Hematopoietic multipotent progenitor cell treated with erythropoietin and hydrocortisone succinate and interleukin-3 and kit ligand, for 4 days (in vitro differentiated cells): ENCODE measurements around the gene MGLL.
A peak's percentile ranks its signal among the peaks of the same experiment; 100 is the strongest.

Experiments used
- DNase-seq: peaks from one replicate; pipeline ENCODE4 v3.0.0-alpha.2; 2015

The MGLL gene

DNA sequence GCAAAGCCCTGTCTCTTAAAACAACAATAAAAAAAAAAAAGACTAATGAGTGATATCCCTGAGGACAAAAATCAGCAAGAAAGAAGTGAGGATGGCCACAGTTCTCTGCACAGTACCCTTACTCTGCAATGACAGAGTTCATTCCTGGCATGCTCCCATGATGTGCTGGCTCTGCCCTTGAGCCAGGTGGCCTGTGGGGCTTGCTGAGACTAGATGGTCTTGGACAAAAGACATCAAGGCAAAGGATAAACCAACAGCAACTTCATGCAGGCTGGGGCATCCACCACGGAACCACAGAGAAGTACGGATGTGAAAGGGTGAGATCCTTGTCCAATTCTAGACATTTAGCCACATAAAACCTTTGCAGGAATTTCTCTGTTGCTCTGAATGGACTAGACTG, 12.7 kb downstream of the MGLL start:
- DNase-seq: no peak

DNA sequence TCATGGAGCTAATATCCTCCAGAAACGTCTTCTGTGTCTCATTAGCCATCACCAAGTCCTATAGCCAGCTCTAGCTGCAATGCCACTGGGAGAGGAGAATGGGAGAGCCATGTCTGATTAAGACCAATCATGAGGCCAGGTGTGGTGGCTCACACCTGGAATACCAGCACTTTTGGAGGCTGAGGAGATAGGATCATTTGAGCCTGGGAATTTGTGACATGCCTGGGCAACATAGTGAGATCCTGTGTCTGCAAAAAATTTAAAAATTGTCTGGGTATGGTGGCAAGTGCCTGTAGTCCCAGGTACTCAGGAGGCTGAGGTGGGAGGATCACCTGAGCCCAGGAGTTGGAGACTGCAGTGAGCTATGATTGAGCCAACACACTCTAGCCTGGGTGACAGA, 13.1 kb downstream of the MGLL start:
- DNase-seq: no peak

DNA sequence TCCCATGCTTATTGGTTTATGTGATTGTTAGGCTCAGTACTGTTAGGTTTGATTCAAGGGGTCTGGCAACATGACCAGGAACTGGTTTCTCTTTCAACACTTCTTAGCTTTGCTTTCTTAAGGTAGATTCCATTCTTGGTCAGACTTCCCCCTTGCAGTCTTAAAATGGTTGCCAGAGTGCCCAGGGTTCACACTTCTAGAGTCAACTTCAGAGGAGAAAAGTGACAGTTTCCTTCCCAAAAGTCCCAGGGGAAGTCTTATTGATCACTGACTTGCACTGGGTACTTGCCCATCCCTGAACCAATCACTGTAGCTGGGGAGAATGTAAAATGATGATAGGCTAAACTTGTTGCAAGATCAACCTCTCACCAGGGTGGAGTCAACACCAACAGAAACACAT, 14.1 kb downstream of the MGLL start:
- DNase-seq: no peak

DNA sequence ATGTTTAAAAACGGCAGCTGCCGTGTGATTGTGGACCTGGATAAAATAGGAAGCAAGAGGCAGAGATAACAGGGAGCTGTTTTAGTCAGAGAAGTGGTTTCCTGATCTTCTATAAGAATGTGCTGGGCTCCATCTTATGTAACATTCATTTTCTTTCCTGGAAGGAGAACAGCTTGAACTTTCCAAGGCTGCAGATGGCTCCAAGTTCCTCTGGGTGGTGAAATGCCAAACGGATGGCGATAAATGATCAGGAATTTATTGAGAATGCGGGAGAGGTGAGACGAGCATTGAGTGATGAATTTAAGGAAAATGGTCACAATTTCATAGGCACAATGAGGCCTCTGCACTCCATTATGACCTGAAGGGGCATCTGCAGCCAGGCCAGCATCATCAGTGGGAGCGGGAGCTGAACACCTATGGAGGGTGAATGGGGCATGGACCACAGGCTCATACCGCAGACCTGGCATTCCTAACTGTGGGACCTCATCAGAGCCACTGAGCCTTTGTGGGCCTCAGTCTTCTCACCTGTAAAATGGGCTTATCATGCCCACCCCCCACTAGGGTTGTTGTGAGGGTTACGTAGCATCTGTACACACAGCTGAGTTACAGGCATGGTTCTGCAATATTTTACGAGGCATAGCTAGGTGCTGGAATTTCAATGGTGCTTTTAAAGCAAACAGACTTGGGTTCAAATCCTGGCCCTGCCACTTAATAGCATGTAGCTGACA, 17.1 kb downstream of the MGLL start:
- DNase-seq: no peak

DNA sequence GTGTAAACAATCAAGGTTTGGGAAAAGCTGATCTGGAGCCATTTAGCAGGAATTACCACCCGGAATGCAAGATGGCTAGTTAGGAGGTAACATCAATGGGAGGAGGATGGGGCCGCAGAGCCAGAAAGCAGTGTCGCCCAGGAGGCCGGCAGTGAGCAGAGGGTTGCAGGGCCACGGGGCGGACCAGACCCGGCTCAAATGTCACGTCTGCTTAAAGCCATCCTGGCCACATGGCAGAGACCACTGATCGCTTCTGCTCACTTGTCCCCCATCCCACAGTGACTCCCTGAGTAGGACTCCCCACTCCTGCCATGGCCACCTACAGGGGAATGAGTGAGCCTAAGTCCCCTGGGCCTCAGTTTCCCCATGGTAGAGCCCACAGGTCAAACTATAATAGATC, 18.2 kb downstream of the MGLL start:
- DNase-seq: no peak

DNA sequence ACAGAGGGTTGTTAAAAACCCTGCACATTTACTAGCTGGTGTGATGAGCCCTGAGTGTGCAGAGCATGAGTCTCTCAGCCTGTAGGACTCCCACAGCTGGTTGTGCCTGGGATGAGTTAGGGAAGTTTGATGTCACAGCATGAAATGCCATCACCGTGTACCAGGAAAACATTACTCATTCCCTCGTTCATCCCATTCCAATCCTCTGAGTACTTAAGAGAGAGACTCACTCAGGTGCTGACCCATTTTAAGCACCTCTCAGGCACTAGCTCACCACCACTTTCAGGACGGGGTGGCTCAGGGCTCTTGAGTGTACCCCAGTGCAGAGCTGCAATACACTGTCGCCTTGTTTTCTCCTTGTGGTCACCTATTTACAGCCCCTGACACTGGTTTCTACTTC, 18.7 kb downstream of the MGLL start:
- no peak for DNase-seq

DNA sequence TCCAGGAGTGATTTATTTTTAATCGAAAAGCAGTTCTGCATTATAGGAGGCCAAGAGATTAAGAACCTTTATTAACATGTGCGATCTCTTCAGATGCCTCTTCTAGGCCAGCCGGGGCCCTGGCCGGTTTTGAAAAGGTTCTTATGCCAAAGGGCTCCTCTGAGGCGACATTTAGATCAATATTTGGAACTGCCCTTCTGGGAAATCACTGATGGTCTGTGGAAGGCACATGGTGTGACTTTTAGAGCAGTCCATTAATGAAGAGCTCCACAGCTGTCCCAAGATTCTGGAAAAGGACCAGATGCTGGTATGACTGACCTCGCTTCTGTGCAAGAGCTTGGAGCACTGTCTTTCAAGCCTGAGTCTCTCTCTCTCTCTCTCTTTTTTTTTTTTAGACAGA, 19.7 kb downstream of the MGLL start:
- DNase-seq: no peak

DNA sequence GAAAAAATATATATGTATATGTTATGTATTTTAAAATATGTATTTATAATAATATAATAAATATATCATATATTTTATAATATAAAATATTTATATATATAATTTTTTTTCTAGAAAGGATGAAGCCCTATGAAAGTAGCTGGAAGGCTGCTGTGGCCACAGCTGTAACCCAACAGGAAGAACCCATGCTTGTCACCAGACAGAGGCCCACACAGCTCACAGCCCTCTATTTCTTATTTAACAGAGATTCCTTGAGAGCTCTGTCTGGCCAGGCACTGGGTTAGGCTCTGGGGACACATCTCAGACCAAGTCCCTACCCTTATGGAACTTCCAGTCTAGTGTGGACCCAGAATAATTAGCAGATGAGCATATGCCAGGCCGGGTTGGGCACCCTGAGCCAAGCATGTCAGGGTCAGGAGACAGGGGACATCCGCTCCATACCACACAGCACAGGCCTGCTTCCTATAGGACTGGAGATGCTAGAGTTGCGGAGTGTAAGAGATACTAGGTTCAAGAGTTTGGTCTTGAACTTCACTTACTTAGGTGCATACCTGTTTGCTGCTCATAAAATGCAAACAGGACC, 20.5 kb downstream of the MGLL start:
- DNase-seq: peak; percentile 59

DNA sequence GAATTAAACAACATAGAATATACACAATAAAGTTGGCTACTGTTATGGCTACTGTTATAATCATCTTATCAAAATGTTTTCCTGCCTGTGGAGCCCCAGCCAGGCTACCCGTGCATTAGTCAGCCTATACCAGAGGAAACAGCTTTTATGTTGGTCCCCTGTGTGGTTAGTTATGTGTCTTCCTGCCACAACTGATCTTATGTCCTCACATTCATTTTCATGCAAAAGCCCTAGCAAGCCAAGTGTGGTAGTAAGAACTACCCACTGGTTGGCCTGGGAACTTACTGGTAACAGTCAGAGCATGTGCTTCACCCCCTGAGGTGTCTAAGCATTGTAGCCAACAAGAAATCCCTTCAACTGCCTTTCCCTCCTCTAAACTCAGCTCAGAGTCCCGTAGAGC, 21.8 kb downstream of the MGLL start:
- DNase-seq: peak; percentile 95

DNA sequence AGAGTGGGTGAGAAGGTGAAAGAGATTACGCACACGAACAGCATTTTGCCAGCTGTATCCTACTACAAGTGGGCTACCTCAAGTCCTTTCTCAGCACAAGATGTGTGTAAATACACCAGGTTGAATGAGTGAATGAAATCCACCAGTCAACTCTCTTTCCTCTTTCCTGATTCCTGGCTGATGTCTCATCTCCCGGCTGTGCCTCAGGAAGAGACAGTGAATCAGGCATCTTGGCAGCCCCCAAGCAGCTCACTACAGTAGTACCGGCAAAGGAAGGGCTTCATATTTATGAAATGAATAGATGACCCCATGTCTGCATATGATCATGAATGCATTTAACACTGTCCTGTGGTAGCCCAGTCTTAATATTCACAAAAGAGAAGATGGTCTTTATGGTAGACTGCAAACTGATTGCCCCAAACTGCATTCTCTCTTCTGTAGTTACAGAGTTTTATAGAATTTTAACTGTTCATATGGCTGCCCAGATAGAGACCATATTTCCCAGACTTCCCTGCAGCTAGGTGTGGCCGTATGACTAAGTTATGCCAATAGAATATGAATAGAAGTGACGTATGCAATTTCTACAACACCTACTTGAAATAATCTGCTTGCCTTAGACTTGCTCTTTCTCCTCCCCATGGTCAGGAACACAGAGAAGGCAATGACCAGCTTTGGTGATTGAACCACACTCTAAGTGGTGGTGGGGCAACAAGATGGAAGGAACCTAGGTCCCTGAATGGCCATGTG, 22.7 kb downstream of the MGLL start:
- DNase-seq: no peak

DNA sequence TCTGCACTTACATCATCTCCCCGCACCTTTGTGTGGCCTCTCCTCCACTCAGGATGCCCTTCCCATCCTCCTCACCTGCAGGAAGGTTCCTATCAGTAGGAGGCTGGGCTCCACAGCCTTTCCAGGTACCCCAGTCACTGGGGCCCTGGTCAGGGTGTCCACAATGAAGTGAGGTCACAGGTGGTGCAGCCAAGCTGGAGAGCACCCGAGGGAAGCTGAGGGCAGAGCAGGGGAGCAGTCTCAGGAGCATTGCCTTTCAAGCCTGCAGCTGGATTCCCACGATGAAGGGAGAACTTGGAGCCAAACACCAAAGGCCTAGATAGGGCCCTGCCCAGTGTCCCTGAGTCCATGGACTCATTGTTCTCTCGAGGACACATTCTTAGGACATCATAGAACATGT, 23.6 kb downstream of the MGLL start:
- no peak for DNase-seq

DNA sequence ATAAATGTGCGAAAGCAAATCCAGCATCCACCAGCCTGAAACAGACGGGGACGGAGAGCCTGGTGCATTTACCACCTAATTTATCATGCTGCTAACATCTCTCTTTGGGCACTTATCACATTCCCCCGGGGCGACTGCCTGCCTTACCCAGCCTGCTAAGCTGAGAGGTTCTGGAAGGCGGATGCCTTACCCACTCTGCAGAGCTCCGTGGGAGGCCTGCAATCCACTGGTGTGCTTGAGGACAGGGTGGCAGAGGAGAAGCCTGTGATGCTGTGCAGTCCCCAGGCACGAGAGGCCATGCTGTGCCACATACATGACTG, 25.5 kb downstream of the MGLL start:
- peak; percentile 41 for DNase-seq

DNA sequence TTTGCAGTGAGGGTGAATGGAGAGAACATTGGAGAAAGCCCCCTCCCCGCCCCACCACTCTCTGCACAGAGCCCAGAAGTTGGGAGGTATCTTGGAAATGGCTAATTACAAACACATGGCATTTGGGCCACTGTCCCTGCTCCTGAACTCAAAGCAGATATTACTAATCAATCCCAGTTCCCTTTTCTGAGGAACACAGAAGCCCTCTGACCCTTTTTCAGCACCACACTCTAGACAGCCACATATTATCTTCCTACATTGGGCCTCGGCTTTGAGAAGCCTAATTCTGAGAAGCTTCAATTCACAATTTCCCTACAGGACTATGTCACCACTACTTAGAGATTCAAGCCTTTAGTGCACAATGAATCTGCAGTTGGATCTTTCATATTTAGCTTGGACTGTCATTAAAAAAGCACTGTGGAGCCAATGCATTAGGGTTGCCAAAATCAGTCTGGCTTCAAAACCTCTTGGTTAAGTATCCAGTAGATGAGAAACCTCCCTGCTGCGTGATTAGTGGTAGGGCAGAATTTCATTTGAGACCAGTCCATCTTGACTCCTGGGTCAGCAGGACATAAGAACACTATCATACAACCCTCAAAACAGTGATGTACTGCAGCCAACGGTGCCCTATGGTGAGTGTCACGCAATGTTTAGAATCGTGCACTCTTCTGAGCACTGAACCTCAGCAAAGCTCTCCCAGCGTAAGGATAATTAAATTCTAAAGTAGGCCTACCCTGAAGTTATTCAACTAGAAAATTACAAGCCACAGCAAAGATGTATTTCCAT, 26.1 kb downstream of the MGLL start:
- no peak for DNase-seq

DNA sequence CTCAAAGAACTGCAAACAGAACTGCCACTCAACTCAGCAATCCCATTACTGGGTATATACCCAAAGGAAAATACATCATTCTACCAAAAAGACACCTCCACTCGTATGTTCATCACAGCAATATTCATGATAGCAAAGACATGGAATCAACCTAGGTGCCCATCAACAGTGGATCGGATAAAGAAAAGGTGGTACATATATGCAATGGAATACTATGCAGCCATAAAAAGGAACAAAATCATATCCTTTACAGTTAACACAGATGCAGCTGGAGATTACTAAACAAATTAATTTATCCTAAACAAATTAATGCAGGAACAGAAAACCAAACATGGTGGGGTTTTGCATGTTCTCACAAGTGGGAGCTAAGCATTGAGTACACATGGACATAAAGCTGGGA, 27.3 kb downstream of the MGLL start:
- no peak for DNase-seq

DNA sequence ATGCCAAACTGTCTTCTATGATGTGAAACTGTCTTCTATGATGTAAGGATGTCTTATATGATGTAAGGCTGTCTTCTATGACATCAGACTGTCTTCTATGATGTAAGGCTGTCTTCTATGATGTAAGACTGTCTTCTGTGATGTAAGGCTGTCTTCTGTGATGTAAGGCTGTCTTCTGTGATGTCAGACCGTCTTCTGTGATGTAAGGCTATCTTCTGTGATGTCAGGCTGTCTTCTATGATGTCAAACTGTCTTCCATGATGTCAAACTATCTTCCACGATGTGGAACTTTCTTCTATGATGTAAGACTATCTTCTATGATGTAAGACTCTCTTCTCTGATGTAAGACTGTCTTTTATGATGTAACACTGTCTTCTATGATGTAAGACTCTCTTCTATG, 27.9 kb downstream of the MGLL start:
- DNase-seq: no peak

DNA sequence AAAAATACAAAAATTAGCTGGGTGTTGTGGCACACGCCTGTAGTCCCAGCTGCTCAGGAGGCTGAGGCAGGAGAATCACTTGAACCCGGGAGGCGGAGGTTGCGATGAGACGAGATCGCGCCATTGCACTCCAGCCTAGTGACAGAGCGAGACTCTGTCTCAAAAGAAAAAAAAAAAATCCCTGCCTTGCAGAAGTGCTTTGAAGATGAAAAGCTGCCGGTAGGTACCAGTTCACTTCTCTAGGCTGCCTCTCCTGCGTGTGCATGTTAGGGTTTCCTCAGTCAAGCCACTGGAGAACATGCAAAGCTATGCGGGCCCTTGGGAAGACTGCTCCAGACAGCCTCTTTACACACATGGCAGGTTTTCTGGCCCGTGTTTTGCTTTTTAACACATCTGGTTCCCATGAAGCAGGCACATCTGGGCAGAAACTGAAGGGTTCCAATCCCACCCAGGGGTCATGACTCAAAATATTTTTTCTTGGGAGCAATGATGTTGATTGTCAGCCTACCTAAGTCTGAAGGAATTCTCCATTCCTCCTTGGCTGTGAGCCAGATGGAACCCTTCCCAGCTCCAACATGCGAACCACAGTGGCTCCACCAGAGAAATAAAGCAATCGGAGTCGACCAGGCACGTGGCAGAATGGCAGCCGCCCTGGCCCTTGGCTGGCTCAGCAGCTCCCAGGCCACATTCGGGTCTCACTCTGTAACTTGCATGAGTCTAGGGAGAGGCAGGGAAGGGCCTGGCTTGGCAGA, 29.6 kb downstream of the MGLL start:
- DNase-seq: no peak

DNA sequence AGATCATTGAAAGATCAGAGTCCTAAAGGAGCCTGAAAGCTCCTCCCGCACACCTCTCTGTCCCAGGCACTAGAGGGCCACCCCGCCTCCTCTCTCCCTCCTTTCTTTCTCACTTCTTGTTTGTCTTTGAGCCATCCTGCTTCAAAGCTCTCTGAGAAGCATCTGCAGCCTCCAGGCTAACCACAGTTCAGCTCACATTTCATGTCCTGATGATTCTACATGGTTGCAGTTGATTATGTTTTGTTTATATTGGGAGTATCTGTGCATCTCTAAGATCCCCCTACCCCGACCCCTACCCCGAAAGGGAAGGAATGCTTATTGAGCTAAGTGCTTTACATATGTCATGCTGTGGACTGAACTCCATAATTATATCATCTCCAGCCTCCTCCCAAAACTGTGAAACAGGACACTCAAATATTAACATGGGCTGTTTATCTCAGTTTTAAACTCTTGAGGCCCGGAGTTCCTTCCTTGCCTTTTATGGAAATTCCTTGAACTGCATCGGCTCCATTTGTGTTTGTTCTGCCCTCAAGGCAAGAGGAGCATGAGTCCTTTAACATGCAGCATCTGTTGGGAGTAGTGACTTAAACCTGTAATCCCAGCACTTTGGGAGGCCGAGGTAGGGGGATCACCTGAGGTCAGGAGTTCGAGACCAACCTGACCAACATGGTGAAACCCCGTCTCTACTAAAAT, 30.9 kb downstream of the MGLL start:
- DNase-seq: peak; percentile 83

DNA sequence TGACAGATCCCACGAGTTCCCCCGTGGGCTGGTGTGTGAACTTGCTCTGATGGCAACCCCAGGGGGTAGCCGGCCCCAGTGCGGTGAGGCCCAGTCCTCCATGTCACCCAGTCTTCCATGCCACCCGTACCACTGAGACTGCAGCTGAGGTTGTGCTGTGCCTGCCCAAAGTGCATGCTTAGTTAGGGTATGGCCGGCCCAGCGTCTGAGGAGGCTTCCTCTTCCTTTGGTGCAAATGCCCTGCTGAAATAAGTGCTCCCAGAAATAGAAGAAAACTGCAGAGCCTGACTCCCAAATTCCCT, 31.5 kb downstream of the MGLL start:
- DNase-seq: no peak

DNA sequence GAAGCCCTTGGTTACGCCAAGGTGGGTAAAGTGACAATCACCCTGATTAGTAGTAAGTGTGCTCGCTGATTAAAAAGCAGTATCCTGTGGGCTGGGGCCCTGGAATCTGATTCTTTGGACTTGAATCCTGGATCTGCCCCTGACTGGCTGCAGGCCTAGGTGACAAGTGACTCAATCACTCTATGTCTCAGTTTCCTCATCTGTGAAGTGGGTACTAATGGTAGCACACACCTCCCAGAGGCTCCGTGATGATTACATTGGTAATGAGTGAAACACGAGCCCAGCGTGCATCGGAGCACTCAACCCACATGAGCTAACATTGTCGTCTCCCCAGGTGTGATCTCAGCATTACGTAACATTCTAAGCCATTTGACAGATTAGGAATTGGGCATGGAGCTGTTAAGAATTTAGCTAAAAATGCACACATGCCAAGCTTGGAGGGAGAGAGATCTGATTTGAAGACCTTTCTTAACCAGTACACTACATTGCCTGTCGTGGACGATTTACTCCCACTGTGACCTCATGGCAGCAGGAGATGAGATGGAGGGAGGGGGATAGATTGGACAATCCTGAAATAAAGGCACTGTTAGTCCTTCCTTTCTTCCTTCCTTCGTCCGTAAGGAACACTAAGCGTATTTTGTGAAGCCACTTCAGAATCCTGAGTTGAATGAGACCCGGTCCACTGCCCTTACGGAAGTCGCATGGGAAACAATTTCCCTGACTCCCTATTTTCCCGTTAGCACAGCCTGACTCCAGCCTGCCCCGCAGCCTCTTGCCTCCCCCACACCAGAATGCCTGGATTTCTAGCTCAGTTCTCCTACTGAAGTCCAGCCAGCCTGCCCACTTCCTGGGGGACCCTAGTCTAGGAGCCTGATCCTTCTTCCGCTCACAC, 32.1 kb downstream of the MGLL start:
- no peak for DNase-seq

DNA sequence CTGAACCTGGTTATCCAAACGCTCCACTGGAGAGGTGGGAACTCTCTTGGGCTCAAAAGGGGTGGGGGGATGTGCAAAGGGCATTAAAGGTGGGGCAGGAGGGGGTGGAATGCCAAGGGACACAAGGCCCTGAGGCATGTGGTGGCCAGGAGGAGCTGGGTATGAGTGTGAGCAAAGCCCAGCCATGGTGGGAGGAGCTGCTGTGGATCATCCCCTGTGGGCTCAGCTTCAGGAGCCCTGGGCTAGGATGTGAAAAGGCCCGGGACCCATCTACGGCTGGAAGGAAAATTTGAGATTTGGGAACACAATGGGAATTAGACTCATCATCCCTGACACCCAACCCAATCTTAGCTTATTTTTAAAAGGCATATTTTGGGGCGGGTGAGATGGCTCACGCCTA, 33.3 kb downstream of the MGLL start:
- DNase-seq: no peak

DNA sequence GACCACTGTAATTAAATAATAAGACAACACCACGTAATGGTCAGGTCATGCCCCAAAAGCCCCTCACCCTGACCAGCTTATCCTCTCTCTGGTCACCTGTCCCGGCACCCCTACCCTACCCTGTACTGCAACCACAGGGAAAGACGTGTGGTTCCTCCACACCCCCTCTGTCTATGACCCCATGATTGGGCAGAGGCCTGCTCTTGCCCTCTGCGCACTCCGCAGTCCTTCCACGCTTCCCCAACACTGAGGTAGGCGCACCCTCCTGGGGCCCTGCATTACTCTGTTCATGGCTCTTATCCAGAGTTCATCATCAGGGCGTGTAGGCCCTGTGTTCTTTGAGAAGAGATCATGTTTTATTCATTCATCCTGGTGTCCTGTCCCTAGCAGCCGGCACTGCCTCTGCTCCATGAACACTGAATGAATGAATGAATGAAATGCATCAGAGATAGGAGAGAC, 33.8 kb downstream of the MGLL start:
- DNase-seq: no peak
